GM12878 (cell line): Measurements from ENCODE around the gene CST6. TPM values are rescaled to one million over a fixed set of nuclear protein-coding genes. Genes with fewer than 3 reads are reported as not detected.

ENCODE experiments used
- ATF7 ChIP-seq: fragments of 450-650 bp; IDR thresholded peaks from 2 replicates; pipeline ENCODE4 v1.6.1; 2016; ENCODE audit warnings: low read depth, mild to moderate bottlenecking
- BHLHE40 ChIP-seq, 2 experiments: fragments of 450-650 bp in 1 of 2; IDR thresholded peaks; 2 replicates each; pipeline ENCODE4 v1.6.1; 2011 to 2017; ENCODE audit warnings: low read depth in 2 of 2, borderline replicate concordance in 1 of 2, improper control_type of control experiment in 1 of 2, low read length in 1 of 2, mild to moderate bottlenecking in 1 of 2
- BMI1 ChIP-seq: fragments of 450-650 bp; IDR thresholded peaks from 2 replicates; pipeline ENCODE4 v1.6.1; 2016; ENCODE audit warnings: mild to moderate bottlenecking, moderate library complexity, borderline replicate concordance
- CBFB ChIP-seq: IDR thresholded peaks from 2 replicates; pipeline ENCODE4 v1.6.1; 2016; ENCODE audit warnings: antibody characterized with exemption, low read depth
- CBX5 ChIP-seq: sonication (generic); IDR thresholded peaks from 2 replicates; pipeline ENCODE4 v1.6.1; 2016; ENCODE audit warnings: low read depth, moderate library complexity, mild to moderate bottlenecking, inconsistent platforms
- CHD1 ChIP-seq: IDR thresholded peaks from 2 replicates; pipeline ENCODE4 v1.6.1; 2012; ENCODE audit warnings: low read depth, low read length, improper control_type of control experiment
- EP300 ChIP-seq, 2 experiments: fragments of 150-350 bp in 1 of 2; IDR thresholded peaks; 2 replicates each; pipeline ENCODE4 v1.6.1; 2011 to 2012; ENCODE audit warnings: low read depth in 2 of 2, low read length in 2 of 2, borderline replicate concordance in 1 of 2, improper control_type of control experiment in 1 of 2, inconsistent platforms in 1 of 2; ENCODE audit not compliant: control insufficient read depth in 1 of 2
- EZH2 ChIP-seq: IDR thresholded peaks from 2 replicates; pipeline ENCODE4 v1.6.1; 2012; ENCODE audit warnings: low read depth, mild to moderate bottlenecking, control low read depth, inconsistent platforms, low read length, borderline replicate concordance; ENCODE audit not compliant: control insufficient read depth
- FOS ChIP-seq: IDR thresholded peaks from 3 replicates; pipeline ENCODE4 v1.6.1; 2011; ENCODE audit warnings: borderline replicate concordance; ENCODE audit not compliant: insufficient read length; ENCODE audit errors: extremely low read depth
- KLF5 ChIP-seq: fragments of 450-650 bp; IDR thresholded peaks from 2 replicates; pipeline ENCODE4 v1.6.1; 2014; ENCODE audit warnings: mild to moderate bottlenecking; ENCODE audit not compliant: partially characterized antibody
- MEF2B ChIP-seq: fragments of 450-650 bp; IDR thresholded peaks from 2 replicates; pipeline ENCODE4 v1.6.1; 2018; ENCODE audit warnings: mild to moderate bottlenecking, moderate library complexity; ENCODE audit not compliant: partially characterized antibody, poor library complexity, severe bottlenecking
- NBN ChIP-seq: fragments of 450-650 bp; IDR thresholded peaks from 2 replicates; pipeline ENCODE4 v1.6.1; 2016
- RB1 ChIP-seq: fragments of 450-650 bp; formaldehyde crosslinking; IDR thresholded peaks from 2 replicates; pipeline ENCODE4 v1.6.1; 2017; ENCODE audit warnings: mild to moderate bottlenecking, borderline replicate concordance
- SIX5 ChIP-seq: IDR thresholded peaks from 2 replicates; pipeline ENCODE4 v1.6.1; 2011; ENCODE audit warnings: mild to moderate bottlenecking, low read depth, low read length, moderate library complexity; ENCODE audit not compliant: severe bottlenecking
- SMARCA5 ChIP-seq: fragments of 450-650 bp; IDR thresholded peaks from 2 replicates; pipeline ENCODE4 v1.6.1; 2017; ENCODE audit warnings: mild to moderate bottlenecking
- SP1 ChIP-seq: IDR thresholded peaks from one replicate; pipeline ENCODE4 v1.6.1; 2011; ENCODE audit warnings: low read depth, low read length
- SPI1 ChIP-seq: IDR thresholded peaks from 2 replicates; pipeline ENCODE4 v1.6.1; 2011; ENCODE audit warnings: low read depth, mild to moderate bottlenecking, low read length, moderate library complexity, borderline replicate concordance; ENCODE audit not compliant: insufficient read depth
- STAT1 ChIP-seq: fragments of 450-650 bp; conservative IDR thresholded peaks from 2 replicates; pipeline ENCODE4 v1.6.1; 2014; ENCODE audit warnings: antibody characterized with exemption, mild to moderate bottlenecking
- ZNF207 ChIP-seq: fragments of 450-650 bp; IDR thresholded peaks from 2 replicates; pipeline ENCODE4 v1.6.1; 2014; ENCODE audit warnings: antibody characterized with exemption, mild to moderate bottlenecking, borderline replicate concordance
- polyA plus RNA-seq, 11 experiments: library from polyadenylated mRNA; depleted of rRNA in 4 of 11; unstranded in 6 of 11; stranded (reverse) in 5 of 11; fragments of >200 nt; fragmentation: Nextera tagmentation in 4 of 11; fragmentation: Illumina TruSeq in 1 of 11; extraction: Ambion mirVana in 4 of 11; extraction: Trizol in 1 of 11; gene quantifications; 1 replicate in 1 of 11; 2 replicates in 10 of 11; pipeline versions ENCODE4 v1.2.1 to v1.2.3, GENCODE V29; 2011 to 2016; ENCODE audit warnings: inconsistent platforms in 2 of 11, missing spikeins in 2 of 11, low read depth in 1 of 11
- total RNA-seq, 4 experiments: library from RNA; depleted of rRNA in 3 of 4; stranded (reverse); fragments of >200 nt in 3 of 4; fragmentation: Illumina TruSeq in 1 of 4; extraction: Trizol in 1 of 4; gene quantifications; 2 replicates each; pipeline versions ENCODE4 v1.2.1 to v1.2.3, GENCODE V29; 2013 to 2021
- TF ChIP-seq, protein P1 (sequence below): fragments of 450-650 bp; IDR thresholded peaks from 2 replicates; pipeline ENCODE4 v1.6.1; 2017; ENCODE audit warnings: mild to moderate bottlenecking, low read depth, inconsistent platforms; ENCODE audit not compliant: poor library complexity, severe bottlenecking
- TF ChIP-seq, protein P2 (sequence below), 3 experiments: IDR thresholded peaks in 2 of 3; conservative IDR thresholded peaks in 1 of 3; 2 replicates each; pipeline ENCODE4 v1.5.1; 2011; ENCODE audit warnings: low read depth in 3 of 3, low read length in 3 of 3, mild to moderate bottlenecking in 3 of 3, control low read depth in 2 of 3, moderate library complexity in 2 of 3, inconsistent platforms in 1 of 3, mixed read lengths in 1 of 3; ENCODE audit not compliant: control insufficient read depth in 2 of 3, insufficient read depth in 1 of 3; ENCODE audit errors: extremely low read depth in 1 of 3

Gene CST6
- total and polyA plus RNA-seq, 10 of the 15 experiments (the other 5 are each of a cell fraction or from before 2014, with no cell fraction given) = not detected

DNA sequence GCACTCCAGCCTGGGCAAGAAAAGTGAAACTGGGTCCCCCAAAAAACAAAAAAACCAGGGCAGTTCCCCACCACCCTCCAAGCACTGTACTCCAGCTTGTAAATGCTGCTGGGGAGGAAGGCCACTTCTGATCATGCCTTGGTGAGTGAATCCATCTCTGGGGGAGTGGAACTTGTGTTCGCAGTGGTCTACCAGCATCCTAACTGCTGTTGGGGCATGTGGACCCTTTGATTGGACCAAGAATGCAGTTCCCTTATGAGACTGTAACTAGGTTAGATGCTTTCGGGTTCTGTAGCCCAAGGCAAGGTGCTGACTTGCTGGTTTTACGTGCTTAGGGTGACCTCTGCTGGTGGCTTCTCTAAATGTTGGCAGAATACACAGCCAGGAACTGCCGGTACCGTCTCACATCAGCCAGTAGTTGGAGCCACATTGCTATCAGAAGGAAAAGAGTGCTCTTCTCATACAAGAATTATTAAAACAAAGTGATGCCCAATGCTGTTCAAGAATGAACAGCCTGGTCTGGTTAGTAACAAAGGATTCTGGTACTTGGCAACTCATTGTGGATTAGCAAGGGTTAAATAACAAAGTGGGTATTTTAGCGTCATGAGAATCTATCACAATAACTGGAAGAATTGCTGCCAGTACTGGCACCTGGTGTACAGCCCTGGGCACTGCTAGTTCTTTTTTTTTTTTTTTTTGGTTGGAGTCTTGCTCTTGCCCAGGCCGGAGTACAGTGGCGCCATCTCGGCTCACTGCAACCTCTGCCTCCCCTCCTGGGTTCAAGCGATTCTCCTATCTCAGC, 22.8 kb upstream of the CST6 start (continued):
- TF ChIP-seq, protein P1, sequence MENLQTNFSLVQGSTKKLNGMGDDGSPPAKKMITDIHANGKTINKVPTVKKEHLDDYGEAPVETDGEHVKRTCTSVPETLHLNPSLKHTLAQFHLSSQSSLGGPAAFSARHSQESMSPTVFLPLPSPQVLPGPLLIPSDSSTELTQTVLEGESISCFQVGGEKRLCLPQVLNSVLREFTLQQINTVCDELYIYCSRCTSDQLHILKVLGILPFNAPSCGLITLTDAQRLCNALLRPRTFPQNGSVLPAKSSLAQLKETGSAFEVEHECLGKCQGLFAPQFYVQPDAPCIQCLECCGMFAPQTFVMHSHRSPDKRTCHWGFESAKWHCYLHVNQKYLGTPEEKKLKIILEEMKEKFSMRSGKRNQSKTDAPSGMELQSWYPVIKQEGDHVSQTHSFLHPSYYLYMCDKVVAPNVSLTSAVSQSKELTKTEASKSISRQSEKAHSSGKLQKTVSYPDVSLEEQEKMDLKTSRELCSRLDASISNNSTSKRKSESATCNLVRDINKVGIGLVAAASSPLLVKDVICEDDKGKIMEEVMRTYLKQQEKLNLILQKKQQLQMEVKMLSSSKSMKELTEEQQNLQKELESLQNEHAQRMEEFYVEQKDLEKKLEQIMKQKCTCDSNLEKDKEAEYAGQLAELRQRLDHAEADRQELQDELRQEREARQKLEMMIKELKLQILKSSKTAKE = peak; percentile 79
- TF ChIP-seq ZNF207 (no peak), SP1 (peak; percentile 19), BMI1 (no peak), NBN (peak; percentile 65; the same call in 1 of the 2 replicates), ATF7 (no peak), KLF5 (no peak), EP300 (IDR thresholded peaks at IDR 0.05; ENCODE audit: borderline replicate concordance in 1 of 2, control insufficient read depth in 1 of 2, low read depth in 2 of 2, low read length in 2 of 2) (no peak), CBFB (no peak), RB1 (peak; percentile 82; the same call in 1 of the 2 replicates), SIX5 (peak; percentile 13), BHLHE40 (IDR thresholded peaks at IDR 0.05; ENCODE audit: borderline replicate concordance in 1 of 2, low read depth in 2 of 2, low read length in 1 of 2) (0 out of 4 replicates have a peak, but pooled peaks of 1 of the 2 experiments have one; percentile 34), EZH2 (no peak), SPI1 (peak; percentile 25; the same call in 1 of the 2 replicates), FOS (no peak), MEF2B (no peak), CHD1 (no peak), SMARCA5 (peak; percentile 95), STAT1 (0 out of 2 replicates have a peak, but pooled peaks have one; percentile 56), CBX5 (no peak)
- TF ChIP-seq, protein P2, sequence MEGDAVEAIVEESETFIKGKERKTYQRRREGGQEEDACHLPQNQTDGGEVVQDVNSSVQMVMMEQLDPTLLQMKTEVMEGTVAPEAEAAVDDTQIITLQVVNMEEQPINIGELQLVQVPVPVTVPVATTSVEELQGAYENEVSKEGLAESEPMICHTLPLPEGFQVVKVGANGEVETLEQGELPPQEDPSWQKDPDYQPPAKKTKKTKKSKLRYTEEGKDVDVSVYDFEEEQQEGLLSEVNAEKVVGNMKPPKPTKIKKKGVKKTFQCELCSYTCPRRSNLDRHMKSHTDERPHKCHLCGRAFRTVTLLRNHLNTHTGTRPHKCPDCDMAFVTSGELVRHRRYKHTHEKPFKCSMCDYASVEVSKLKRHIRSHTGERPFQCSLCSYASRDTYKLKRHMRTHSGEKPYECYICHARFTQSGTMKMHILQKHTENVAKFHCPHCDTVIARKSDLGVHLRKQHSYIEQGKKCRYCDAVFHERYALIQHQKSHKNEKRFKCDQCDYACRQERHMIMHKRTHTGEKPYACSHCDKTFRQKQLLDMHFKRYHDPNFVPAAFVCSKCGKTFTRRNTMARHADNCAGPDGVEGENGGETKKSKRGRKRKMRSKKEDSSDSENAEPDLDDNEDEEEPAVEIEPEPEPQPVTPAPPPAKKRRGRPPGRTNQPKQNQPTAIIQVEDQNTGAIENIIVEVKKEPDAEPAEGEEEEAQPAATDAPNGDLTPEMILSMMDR (IDR thresholded peaks at IDR 0.05 in 2 of 3, conservative IDR thresholded peaks at IDR 0.05 in 1 of 3; ENCODE audit: control insufficient read depth in 2 of 3, extremely low read depth in 1 of 3, insufficient read depth in 1 of 3, low read depth in 3 of 3, low read length in 3 of 3) = peak; percentile 92 to 100 (median 99); a peak in 5 of 6 replicates
